HEK293T (cell line): ENCODE data around the gene CABP7.

Source experiments
- ARNT ChIP-seq: fragments of 450-650 bp; IDR thresholded peaks from 2 replicates; pipeline ENCODE4 v1.6.1; 2017; ENCODE audit warnings: mild to moderate bottlenecking
- BHLHE40 ChIP-seq: fragments of 450-650 bp; IDR thresholded peaks from 2 replicates; pipeline ENCODE4 v1.6.1; 2016; ENCODE audit warnings: mild to moderate bottlenecking, moderate library complexity, borderline replicate concordance
- ELF4 ChIP-seq: fragments of 450-650 bp; IDR thresholded peaks from 2 replicates; pipeline ENCODE4 v1.6.1; 2017; ENCODE audit warnings: antibody characterized with exemption
- FOXA1 ChIP-seq: fragments of 450-650 bp; IDR thresholded peaks from 2 replicates; pipeline ENCODE4 v1.6.1; 2016; ENCODE audit warnings: mild to moderate bottlenecking
- FOXK2 ChIP-seq: fragments of 450-650 bp; IDR thresholded peaks from 2 replicates; pipeline ENCODE4 v1.6.1; 2016; ENCODE audit warnings: mild to moderate bottlenecking
- FOXM1 ChIP-seq: fragments of 450-650 bp; IDR thresholded peaks from 2 replicates; pipeline ENCODE4 v1.6.1; 2017; ENCODE audit warnings: mild to moderate bottlenecking, borderline replicate concordance
- SP1 ChIP-seq: fragments of 450-650 bp; IDR thresholded peaks from 2 replicates; pipeline ENCODE4 v1.6.1; 2017
- TARDBP ChIP-seq: fragments of 450-650 bp; IDR thresholded peaks from 2 replicates; pipeline ENCODE4 v1.6.1; 2016

DNA sequence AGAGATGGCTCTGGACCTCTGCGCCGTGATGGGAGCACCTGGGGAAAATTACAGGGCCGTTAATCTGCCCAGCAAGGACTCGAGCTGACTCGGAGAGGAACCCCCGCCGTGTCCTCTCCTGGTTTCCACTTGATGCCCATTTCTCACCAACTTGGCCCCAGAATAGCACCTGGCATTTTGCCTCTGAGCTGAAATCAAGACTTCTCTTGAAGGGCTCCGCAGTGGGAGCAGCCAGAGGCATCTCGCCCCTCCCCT is 19.0 kb upstream of the CABP7 start:
- TF ChIP-seq BHLHE40: no peak
- TF ChIP-seq FOXA1: no peak
- no peak for TF ChIP-seq SP1
- TF ChIP-seq FOXK2: no peak
- no peak for TF ChIP-seq ELF4
- no peak for TF ChIP-seq ARNT
- TF ChIP-seq FOXM1: no peak
- TF ChIP-seq TARDBP: no peak
